Middle frontal gyrus (tissue), 1 donor: ENCODE results near the gene ZBTB16.

ENCODE experiments used
- DNase-seq: peaks from one replicate; pipeline ENCODE4 v3.0.0-alpha.2; 2015; ENCODE audit warnings: low spot score; ENCODE audit errors: extremely low spot score

ZBTB16 gene

DNA sequence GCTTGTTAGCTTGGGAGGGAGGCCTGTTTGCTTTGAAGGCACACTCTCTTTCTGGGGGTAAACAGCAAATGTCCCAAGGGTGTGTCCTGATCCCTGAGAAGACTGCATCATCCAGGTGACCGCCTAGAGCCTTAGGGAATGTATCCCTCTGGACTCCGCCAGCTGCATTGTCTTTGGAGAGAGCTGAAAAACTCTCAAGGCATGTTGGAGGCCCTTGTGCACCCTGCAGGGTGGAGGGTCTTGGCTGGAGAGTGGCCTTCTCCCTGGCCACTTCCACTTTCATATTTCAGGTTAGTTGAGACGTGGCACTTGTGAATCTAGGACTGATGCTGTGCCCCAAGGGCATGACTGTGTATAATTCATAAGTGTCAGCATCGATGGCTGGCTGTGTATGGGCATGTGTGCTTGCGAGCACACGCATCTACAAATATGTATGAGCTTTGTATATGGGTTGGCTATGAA lies 70.6 kb downstream of the ZBTB16 start:
- DNase-seq: no peak

DNA sequence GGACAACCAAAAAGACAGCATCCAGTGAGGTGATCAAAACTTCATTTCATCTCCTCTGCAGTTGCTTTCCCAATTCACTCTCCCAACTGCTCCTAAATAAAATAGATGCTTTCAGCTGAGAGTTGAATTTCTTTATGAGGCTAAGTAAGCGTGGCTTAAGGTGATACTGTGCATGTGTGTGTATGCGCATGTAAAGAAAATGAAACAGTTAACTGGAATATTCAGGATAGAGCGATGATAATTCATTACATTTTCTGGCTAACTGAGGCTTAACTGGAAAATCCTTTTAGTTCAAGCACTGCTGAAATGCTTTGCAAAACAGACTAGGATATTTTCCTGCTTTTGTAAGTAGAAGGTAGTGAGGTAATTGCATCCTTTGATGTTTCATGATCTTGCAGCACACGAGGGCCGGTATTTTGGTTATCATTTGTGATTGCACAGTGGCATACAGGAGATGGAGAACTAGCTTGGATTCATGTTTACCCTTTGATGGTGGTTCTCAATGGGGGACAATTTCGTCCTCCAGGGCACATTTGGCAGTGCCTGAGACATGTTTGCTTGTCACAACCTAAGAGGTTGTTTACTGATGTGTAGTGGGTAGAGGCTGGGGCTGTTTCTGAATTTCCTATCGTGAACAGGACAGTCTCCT lies 71.2 kb downstream of the ZBTB16 start:
- DNase-seq: no peak

DNA sequence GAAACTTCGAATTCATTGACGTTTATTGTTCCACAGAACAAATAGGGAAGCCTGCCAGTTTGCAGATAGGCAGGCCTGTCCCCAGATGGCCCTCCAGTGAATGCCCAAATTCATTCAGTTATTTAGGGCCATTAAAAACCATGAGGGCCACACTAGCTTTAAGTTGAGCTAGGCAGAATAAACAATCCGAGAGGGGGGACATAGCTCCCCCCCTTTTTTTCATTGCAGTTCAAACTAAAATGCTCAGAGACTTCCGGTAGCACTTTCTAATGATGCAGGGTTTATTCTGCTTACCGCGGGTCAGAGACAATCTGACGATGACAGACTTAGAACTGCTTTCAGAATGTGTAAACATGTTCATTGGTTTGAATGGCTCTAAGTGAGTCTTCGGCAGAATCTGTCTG lies 72.0 kb downstream of the ZBTB16 start:
- DNase-seq: no peak

- no peak for DNase-seq
Observed at GRCh38 chr11:114132417-114132816, 72.9 kb downstream of the ZBTB16 start.

DNA sequence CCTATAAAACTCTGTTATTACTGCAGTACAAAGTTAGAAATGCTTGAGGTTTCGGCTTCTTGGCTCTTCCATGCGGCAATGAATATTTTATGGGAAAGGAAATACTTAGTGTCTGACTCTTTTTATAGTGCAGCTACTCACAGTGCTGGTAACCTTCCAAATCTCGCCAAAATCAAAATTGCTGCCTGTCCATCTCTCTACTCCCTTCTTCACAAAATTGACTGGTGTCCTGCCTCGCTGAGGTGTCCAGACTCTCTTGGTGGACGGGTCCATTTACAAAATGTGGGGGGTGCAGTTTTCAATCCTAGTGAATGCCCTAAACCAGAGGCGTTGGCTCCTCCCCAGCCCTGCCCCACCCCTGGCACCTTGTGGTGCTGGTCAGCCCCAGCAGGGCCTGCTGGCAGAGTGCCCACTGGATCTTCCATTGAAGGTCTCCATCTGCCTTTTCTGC lies 73.5 kb downstream of the ZBTB16 start:
- no peak for DNase-seq

DNA sequence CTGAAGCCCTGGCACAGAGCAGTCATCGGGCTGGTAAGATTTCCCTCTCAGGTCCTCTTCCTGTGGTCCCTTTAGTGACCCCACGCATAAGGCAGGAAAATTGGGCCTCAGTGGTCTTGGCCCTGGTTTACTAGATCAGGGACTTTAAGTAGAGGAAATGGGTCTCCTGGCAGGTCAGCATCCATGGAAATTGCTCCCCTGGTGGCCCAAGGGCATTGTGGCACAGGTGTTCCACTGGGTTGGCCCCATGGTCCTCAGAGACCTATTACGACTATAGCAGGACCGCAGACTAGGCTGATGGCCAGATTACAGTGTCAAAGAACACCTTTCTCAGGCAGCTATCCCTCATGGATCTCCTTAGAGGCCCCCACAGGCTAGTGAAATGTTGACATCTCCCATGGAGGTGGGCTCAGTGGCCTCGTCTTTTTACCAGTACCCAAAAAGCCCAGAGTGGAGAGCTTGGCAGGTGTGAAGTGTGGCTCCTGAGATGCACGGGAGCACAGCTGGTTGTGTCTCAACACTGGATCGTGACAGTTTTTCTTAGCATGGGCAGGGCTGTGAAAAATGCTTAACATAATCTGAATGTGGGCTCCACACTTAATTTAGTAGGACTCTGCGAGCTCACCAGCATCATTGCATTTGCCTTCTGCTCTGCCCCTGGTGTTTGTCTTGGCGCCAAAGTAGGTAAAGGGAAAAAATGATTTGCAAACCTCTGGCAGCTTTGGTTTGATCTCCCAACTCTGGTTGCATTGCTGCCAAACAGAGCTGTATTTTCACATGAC lies 74.2 kb downstream of the ZBTB16 start:
- no peak for DNase-seq

- DNase-seq: no peak
Observed at GRCh38 chr11:114134870-114135269, 75.4 kb downstream of the ZBTB16 start.

GRCh38 chr11:114135737-114136151 lies 76.2 kb downstream of the ZBTB16 start:
- no peak for DNase-seq

GRCh38 chr11:114136686-114137640 lies 77.5 kb downstream of the ZBTB16 start:
- no peak for DNase-seq

GRCh38 chr11:114137838-114138237 lies 78.3 kb downstream of the ZBTB16 start:
- DNase-seq: no peak

DNA sequence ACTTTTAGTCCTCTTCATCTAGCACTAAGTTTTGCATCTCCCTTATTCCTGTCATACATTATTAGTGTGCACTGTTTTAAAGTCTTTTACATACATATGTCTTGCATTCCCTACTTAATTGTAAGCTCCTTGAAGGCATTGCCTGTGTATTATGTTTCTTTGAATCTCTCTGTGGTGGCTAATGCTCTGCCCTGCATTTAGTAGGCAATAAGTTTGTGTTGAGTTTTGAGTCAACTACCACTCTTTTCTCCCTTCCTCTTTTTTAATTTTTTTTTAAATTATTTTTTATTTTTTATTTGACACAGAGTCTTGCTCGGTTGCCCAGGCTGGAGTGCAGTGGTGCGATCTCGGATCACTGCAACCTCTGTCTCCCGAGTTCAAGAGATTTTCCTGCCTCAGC lies 78.9 kb downstream of the ZBTB16 start:
- DNase-seq: no peak

DNA sequence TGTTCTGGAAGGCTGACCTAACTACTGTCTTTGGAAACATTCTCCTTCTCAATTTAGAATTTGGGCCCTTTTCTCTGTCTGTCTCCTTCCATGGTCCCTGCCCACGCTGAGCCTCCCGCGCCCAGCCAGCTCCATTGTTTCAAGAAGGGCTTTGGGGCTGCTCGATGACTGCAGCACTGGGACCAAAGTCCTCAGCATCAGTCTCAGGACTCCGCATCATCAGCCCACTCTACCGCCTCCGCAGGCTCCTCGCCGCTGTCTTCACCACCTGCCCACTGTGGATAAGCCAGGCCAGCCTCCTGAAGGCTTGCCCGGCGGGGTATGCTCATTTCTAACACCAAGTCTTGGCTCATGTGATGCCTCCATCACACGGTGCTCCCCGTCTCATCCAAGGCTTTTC lies 81.3 kb downstream of the ZBTB16 start:
- DNase-seq: no peak

GRCh38 chr11:114141863-114142580 lies 82.5 kb downstream of the ZBTB16 start:
- DNase-seq: no peak

- no peak for DNase-seq
Observed at GRCh38 chr11:114142707-114143106, 83.2 kb downstream of the ZBTB16 start.

- DNase-seq: no peak
Observed at GRCh38 chr11:114145166-114145775, 85.8 kb downstream of the ZBTB16 start.

DNA sequence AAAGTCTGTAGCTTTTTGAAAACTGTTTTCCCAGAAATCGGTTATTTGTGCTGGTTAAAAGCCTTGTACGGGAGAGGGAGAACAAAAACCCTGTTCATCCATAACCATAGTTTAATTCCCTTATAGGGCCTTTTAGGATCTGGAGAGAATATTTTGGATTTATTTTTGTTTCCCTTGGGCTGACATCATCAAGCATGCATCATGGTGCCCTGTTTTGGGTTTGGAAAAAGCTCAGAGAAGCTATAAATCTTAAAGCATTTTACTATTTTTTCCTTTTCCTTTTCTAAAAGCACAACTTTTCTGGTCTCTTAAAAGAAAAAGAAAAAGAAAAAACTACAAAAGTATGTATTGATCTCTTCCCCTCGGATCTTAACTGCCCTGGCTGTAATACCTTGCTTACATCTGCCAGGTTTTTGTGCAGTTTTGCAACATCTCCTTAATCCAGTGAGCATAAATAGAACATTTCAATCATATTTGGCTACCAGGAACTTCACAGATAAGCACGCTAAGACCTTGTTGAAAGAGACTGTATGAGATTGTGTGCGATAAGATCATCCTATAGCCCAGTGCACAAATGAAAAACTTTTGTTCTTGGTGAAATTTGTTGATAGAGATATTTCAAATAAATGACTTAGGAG lies 88.0 kb downstream of the ZBTB16 start:
- DNase-seq: no peak

DNA sequence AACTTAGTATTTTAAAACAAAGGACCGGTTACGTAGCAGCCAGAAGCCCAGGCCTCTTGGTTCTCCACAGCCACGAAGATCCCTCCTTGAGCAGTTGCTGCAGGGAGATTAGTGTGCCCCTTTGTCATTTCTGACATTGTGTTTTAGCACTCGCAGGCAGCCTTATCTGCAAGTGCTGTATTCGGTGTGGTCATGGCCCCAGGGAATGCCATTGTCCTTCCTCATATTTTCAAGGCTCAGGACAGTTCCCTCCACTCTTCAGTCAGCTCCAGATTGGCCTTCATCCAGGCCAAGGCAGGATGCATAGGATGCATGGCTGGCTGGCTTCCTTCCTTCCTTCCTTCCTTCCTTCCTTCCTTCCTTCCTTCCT lies 88.5 kb downstream of the ZBTB16 start:
- no peak for DNase-seq

DNA sequence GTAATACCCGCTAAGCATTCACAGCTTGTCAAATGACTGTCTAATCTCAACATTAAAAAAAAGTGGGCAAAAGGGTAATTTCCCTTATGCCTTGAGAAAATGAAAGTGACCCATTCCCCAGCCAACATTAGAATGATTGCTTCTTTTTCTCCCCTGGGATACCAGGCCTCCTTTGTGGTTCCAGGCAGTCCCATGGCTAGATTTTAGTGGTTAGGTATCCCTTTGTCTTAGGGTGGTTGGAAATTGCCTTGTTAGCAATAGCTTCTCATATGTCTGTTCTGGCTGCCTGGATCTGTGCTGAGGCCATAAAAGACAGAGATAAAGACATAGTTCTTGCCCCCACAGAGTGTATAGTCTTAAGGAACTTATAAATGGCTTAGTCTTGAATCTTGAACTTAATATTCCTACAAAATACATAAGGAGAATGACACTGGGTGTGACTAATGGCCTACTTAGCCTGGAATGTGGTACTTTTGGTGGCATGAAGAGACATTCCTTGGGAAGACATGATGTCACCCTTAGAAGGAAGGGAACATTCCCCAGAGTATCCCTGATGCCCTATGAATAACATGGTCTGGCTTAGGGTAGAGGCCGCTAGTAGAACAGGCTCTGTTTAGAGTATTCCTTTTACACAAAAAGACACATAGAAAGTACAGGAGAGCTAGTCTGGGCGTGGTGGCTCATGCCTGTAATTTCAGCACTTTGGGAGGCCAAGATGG lies 90.3 kb downstream of the ZBTB16 start:
- no peak for DNase-seq

GRCh38 chr11:114150671-114151070 lies 91.2 kb downstream of the ZBTB16 start:
- no peak for DNase-seq

GRCh38 chr11:114151631-114152030 lies 92.1 kb downstream of the ZBTB16 start:
- no peak for DNase-seq
